Measurements from ENCODE around the gene PLA2G15.

DNA sequence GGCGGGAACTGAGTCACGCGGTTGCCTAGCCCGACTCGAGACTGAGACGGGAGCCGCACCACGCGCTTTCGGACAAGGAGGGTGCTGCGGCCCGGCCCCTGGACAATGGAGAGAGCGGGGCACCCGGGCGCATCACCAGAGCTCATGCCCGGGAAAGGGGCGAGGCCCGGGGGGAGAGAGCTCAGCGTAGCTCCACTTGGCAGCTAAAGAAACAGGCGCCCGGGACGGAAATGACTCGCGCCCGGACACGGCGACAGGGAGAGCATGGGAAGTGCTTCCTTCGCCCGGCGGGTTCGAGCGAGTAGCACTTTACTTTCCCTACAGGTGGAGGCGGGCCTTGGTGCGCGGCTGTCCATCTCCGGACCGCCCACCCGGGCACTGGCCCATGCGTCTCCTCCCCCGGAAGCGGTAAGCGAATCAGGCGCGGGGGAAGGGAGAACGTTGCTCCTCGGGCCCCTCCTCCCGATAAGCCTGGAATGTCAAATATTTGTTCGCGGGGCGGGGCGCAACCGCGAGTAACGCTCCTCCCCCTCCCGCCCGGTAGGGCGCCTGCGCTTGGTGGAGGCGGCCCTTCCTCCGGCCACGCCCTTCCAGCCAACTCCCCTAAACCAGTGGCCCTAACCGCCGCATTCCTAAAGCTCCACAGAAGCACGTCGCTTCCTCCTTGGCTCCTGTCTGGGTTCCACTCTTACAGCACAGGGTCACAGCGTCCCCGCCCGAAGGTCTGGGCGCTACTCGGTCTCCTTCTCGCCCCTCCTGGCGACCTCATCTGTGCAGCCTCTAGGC lies 7.7 kb upstream of the PLA2G15 start:
- TF ChIP-seq, protein P1, sequence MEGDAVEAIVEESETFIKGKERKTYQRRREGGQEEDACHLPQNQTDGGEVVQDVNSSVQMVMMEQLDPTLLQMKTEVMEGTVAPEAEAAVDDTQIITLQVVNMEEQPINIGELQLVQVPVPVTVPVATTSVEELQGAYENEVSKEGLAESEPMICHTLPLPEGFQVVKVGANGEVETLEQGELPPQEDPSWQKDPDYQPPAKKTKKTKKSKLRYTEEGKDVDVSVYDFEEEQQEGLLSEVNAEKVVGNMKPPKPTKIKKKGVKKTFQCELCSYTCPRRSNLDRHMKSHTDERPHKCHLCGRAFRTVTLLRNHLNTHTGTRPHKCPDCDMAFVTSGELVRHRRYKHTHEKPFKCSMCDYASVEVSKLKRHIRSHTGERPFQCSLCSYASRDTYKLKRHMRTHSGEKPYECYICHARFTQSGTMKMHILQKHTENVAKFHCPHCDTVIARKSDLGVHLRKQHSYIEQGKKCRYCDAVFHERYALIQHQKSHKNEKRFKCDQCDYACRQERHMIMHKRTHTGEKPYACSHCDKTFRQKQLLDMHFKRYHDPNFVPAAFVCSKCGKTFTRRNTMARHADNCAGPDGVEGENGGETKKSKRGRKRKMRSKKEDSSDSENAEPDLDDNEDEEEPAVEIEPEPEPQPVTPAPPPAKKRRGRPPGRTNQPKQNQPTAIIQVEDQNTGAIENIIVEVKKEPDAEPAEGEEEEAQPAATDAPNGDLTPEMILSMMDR (IDR thresholded peaks at IDR 0.05; ENCODE audit: insufficient read depth, low read length, poor library complexity, severe bottlenecking): no peak
- TF ChIP-seq EZH2phosphoT487 (conservative IDR thresholded peaks at IDR 0.05; ENCODE audit: low read length): no peak
